HG03139 (cell line): ENCODE results near the gene BPIFB2.

Experiments used
- ATAC-seq: cut with Tn5 transposase; IDR thresholded peaks from one replicate; pipeline ENCODE4 v1.9.1; 2021; ENCODE audit not compliant: unreplicated experiment

BPIFB2 gene

GRCh38 chr20:33020278-33021161, 13.0 kb downstream of the BPIFB2 start:
- no peak for ATAC-seq

GRCh38 chr20:33021879-33022278, 14.4 kb downstream of the BPIFB2 start:
- ATAC-seq: no peak

DNA sequence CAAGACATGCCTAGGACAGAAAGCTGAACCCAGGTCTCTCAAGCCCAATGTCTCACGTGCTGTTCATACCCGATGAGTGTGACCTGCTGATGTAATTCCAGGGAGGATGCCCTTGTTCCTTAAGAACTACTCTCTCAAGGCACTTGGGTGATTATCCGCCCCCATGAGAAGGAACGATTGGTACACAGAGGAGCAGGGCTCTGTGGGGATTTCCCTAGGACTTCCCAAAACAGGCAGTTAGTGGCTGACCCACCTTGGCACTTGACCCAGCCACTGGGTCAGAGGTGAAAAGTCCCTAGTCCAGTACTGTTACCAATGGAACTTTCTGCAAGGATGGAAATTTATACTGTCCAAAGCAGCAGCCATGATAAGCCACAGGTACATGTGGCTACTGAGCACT, 14.8 kb downstream of the BPIFB2 start:
- ATAC-seq: no peak

- ATAC-seq: no peak
Observed at GRCh38 chr20:33022694-33023438, 15.4 kb downstream of the BPIFB2 start.

DNA sequence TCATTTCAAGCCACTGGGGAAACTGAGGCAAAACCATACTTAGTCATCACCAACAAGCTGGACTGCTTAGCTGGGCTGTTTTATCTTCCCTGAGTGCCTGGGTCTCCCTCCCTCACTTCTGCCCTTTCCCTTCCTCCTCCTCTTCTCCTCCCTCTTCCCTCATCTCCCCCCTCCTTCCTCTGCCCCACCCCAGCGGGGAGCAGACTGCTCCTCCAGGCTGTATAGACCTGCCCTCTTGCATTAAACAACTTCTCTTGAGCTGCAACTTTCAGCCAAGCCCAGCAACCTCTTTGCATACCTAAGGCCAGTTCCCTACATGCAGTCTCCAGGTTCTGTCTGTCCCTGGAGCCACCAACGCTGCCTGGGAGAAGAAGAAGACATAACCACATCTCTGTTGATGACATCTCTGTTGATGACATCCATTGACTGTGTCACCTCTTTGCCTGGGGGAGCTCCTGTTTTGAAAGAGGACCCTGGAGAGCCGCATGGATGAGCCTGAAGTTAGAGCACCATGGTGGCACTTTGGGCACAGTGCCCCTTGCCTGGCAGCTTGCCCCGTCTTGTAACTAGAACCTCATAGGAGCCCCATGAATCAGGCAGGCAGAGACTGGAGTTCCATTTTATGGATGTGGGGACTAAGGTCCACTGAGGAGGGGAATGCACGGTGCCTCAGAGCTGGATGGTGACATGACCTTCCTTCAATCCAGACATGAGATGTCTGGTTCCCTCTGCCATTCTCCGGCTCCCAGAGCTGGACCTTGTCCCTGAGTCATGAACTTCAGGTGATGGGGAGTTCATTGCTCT, 16.1 kb downstream of the BPIFB2 start:
- ATAC-seq: no peak

DNA sequence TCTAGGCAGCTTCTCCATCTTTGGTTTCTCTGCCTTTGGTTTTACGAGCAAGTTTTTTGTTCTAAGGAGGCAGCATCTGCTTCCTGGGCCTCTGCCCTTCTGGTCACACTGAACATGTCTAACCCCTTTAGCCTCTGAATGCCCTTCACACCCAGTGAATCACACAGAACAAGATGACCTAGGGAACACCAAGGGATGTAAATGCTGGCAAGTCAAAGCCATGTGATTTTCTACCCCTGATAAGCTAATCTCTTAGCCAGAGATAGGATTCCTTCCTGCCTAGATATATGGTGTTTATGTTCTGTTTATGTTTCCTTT, 16.7 kb downstream of the BPIFB2 start:
- no peak for ATAC-seq

DNA sequence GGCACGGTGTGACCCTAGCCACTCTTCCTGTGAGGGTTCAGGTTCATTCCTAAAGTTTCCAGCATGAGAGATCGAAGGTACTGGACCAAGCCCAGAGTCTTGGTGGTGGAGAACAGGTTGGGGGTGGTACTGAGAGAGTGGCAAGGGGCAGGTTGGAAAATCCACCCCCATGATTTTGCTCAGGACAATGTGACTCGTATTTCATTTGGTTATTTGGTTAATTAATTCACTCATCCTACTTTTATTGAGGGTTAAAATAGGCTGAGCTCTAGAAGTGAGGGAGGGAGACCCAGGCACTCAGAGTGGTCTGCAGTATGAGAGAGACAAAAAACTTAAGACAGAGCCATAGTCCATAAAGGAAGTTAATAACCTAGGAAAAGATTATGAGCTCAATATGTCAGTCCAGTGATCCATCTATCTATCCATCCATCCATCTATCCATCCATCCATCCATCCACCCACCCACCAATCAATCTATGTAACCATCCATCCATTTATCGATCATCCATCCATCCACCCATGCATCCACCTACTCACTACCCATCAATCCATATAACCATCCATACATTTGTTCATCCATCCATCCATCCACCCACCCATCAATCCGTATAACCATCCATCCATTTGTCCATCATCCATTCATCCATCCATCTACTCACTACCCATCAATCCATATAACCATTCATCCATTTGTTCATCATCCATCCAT, 17.3 kb downstream of the BPIFB2 start:
- ATAC-seq: no peak

DNA sequence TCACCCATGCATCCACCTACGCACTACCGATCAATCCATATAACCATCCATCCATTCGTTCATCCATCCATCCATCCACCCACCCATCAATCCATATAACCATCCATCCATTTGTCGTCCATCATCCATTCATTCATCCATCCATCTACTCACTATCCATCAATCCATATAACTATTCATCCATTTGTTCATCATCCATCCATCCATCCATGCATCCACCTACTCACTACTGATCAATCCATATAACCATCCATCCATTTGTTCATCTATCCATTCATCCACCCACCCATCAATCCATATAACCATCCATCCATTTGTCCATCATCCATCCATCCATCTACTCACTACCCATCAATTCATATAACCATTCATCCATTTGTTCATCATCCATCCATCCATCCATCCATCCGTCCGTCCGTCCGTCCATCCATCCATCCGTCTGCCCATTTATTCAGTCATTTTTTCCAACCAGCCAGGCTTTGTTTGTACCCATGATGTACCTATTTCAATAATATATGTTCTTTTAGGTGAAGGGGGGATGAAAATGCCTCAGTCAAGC, 17.9 kb downstream of the BPIFB2 start:
- no peak for ATAC-seq

- no peak for ATAC-seq
Observed at GRCh38 chr20:33026072-33026778, 18.7 kb downstream of the BPIFB2 start.

- ATAC-seq: no peak
Observed at GRCh38 chr20:33026779-33027759, 19.6 kb downstream of the BPIFB2 start.

GRCh38 chr20:33027769-33028751, 20.6 kb downstream of the BPIFB2 start:
- ATAC-seq: no peak

GRCh38 chr20:33028875-33029274, 21.4 kb downstream of the BPIFB2 start:
- ATAC-seq: no peak

- no peak for ATAC-seq
Observed at GRCh38 chr20:33030076-33030475, 22.6 kb downstream of the BPIFB2 start.

- no peak for ATAC-seq
Observed at GRCh38 chr20:33030569-33030968, 23.1 kb downstream of the BPIFB2 start.

DNA sequence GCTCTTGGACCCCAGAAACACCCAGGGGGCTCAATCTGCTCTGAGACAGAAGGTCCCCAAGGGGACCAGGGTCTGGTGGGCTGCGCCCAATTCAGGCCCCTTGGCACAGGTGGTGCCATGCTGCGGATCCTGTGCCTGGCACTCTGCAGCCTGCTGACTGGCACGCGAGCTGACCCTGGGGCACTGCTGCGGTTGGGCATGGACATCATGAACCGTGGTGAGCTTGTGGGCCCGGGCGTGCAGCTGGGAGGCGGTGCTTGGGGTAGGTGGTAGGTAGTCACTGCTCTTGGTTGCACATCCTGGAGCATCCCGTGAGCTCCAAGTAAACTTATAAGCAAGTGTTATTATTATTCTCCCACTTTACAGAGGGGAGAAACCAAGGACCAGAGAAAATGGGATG, 24.0 kb downstream of the BPIFB2 start, which contains the start of gene BPIFB6:
Gene BPIFB6 (plus strand): TSS at position 118 of the 400 bp plus-strand sequence. CDS start 0 bp downstream, at position 118.
- no peak for ATAC-seq

GRCh38 chr20:33032555-33032954, 25.1 kb downstream of the BPIFB2 start:
- ATAC-seq: no peak

DNA sequence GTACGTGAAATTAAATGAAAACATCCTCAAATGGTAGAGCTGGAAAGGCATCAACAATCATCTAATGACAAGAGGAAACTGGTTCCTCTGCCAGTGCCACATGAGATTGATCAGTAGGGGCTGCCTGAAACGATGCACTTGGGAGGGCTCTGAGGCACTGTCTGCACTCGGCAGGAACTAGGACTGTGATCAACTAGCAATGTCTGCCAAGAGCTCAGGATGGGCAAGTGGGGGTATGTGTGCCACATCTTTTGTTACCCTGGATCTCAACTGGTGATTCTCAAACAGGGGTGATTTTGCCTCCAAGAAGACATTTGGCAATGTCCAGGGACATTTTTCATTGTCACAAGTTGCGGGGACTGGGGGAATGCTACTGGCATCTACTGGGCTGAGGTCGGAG, 25.9 kb downstream of the BPIFB2 start:
- no peak for ATAC-seq
